Fibroblast of lung (primary cell): ENCODE data around the gene FOXL1. TPM values are rescaled to one million over a fixed set of nuclear protein-coding genes. Genes with fewer than 3 reads are reported as not detected.

Experiments used
- DNase-seq, 2 donors: peaks; one replicate each; pipeline versions ENCODE4 v3.0.0 to v3.0.0-alpha.2; 2010; ENCODE audit warnings: low read depth in 2 of 2
- H2AFZ ChIP-seq: 2 replicates; pipeline ENCODE4 v1.5.1; 2012; ENCODE audit warnings: low read length, control low read depth, inconsistent platforms
- H3K27ac ChIP-seq: 2 replicates; pipeline ENCODE4 v1.5.1; 2011; ENCODE audit warnings: low read length, control low read depth; ENCODE audit not compliant: insufficient read depth
- H3K27me3 ChIP-seq: 2 replicates; pipeline ENCODE4 v1.5.1; 2011; ENCODE audit warnings: mild to moderate bottlenecking, low read length; ENCODE audit not compliant: control insufficient read depth, insufficient read depth
- H3K36me3 ChIP-seq: 2 replicates; pipeline ENCODE4 v1.5.1; 2011; ENCODE audit warnings: low read length; ENCODE audit not compliant: control insufficient read depth, insufficient read depth
- H3K4me1 ChIP-seq: 2 replicates; pipeline ENCODE4 v1.5.1; 2011; ENCODE audit warnings: low read length; ENCODE audit not compliant: control insufficient read depth, insufficient read depth; ENCODE audit errors: extremely low read depth
- H3K4me2 ChIP-seq: 2 replicates; pipeline ENCODE4 v1.5.1; 2011; ENCODE audit warnings: low read length, control low read depth; ENCODE audit not compliant: insufficient read depth; ENCODE audit errors: extremely low read depth
- H3K4me3 ChIP-seq, 4 experiments: fragments of 200-600 bp in 1 of 4; sonication (generic) in 1 of 4; replicated peaks in 1 of 4; 2 replicates each; pipeline ENCODE4 v1.5.1; 2011 to 2016; ENCODE audit warnings: low read length in 4 of 4, low read depth in 3 of 4, mild to moderate bottlenecking in 3 of 4, control low read depth in 2 of 4, inconsistent platforms in 1 of 4, mixed read lengths in 1 of 4; ENCODE audit not compliant: insufficient read depth in 1 of 4; ENCODE audit errors: control extremely low read depth in 1 of 4
- H3K79me2 ChIP-seq: 2 replicates; pipeline ENCODE4 v1.5.1; 2012; ENCODE audit warnings: mild to moderate bottlenecking, low read length, inconsistent platforms; ENCODE audit not compliant: control insufficient read depth, insufficient read depth
- H3K9ac ChIP-seq: 2 replicates; pipeline ENCODE4 v1.5.1; 2011; ENCODE audit warnings: mild to moderate bottlenecking, low read length, control low read depth; ENCODE audit not compliant: insufficient read depth
- H3K9me3 ChIP-seq: 2 replicates; pipeline ENCODE4 v1.5.1; 2012; ENCODE audit warnings: low read depth, low read length; ENCODE audit not compliant: control insufficient read depth, insufficient read depth
- H4K20me1 ChIP-seq: 2 replicates; pipeline ENCODE4 v1.5.1; 2011; ENCODE audit warnings: low read length; ENCODE audit not compliant: control insufficient read depth, insufficient read depth; ENCODE audit errors: extremely low read depth
- CTCF ChIP-seq, 2 donors: IDR thresholded peaks in 1 of 2; conservative IDR thresholded peaks in 1 of 2; 1 replicate in 1 of 2; 2 replicates in 1 of 2; pipeline ENCODE4 v1.5.1; 2011 to 2012; ENCODE audit warnings: low read length in 2 of 2, control low read depth in 1 of 2, inconsistent platforms in 1 of 2, low read depth in 1 of 2, mild to moderate bottlenecking in 1 of 2
- EZH2 ChIP-seq: IDR thresholded peaks from 2 replicates; pipeline ENCODE4 v1.5.1; 2012; ENCODE audit warnings: low read length, control low read depth, mild to moderate bottlenecking; ENCODE audit errors: missing control alignments
- polyA plus RNA-seq, 2 donors: library from polyadenylated mRNA; depleted of rRNA in 1 of 2; stranded (reverse) in 1 of 2; unstranded in 1 of 2; fragments of >200 nt; gene quantifications; 2 replicates each; pipeline ENCODE4 v1.2.1, GENCODE V29; 2011 to 2012; ENCODE audit warnings: missing spikeins in 1 of 2
- total RNA-seq: library from RNA; depleted of rRNA; stranded (reverse); fragments of >200 nt; gene quantifications from 2 replicates; pipeline ENCODE4 v1.2.1, GENCODE V29; 2014

Gene FOXL1
- total and polyA plus RNA-seq, 2 donors (not counting 1 experiment from before 2014, with no cell fraction given): 5.9 to 27.4 TPM

GRCh38 chr16:86545481-86545880 lies 32.9 kb upstream of the FOXL1 start:
- Histone ChIP-seq H3K4me2 (no peak overlapping the region), H3K9ac (no peak overlapping the region), H3K9me3 (no peaks in the 10 kb centered on the region), H3K4me3 (no peak overlapping the region), H2AFZ (no peak overlapping the region), H3K4me1 (no peaks in the 10 kb centered on the region), H3K79me2 (no peaks in the 10 kb centered on the region), H3K27me3 (no peaks in the 10 kb centered on the region), H3K27ac (no peak overlapping the region), H4K20me1 (no peaks in the 10 kb centered on the region), H3K36me3 (peaks cover 20% of the 10 kb centered on the region)
- DNase-seq: no peak
- TF ChIP-seq CTCF (conservative IDR thresholded peaks at IDR 0.05 in 1 of 2, IDR thresholded peaks at IDR 0.05 in 1 of 2; ENCODE audit: low read depth in 1 of 2, low read length in 2 of 2): no peak

- H3K27ac ChIP-seq: no peak overlapping the region
- peaks cover 16% of the 10 kb centered on the region for H3K36me3 ChIP-seq
- no peaks in the 10 kb centered on the region for H3K4me1 ChIP-seq
- H3K4me3 ChIP-seq: no peak overlapping the region
- H4K20me1 ChIP-seq: no peaks in the 10 kb centered on the region
- H2AFZ ChIP-seq: no peak overlapping the region
- H3K79me2 ChIP-seq: no peaks in the 10 kb centered on the region
- no peak for DNase-seq
- H3K9ac ChIP-seq: no peak overlapping the region
- H3K27me3 ChIP-seq: no peaks in the 10 kb centered on the region
- no peak overlapping the region for H3K4me2 ChIP-seq
- no peaks in the 10 kb centered on the region for H3K9me3 ChIP-seq
- TF ChIP-seq CTCF (conservative IDR thresholded peaks at IDR 0.05 in 1 of 2, IDR thresholded peaks at IDR 0.05 in 1 of 2; ENCODE audit: low read depth in 1 of 2, low read length in 2 of 2) (no peak), EZH2 (no peak)
Measured at GRCh38 chr16:86545954-86546637, 32.3 kb upstream of the FOXL1 start.

DNA sequence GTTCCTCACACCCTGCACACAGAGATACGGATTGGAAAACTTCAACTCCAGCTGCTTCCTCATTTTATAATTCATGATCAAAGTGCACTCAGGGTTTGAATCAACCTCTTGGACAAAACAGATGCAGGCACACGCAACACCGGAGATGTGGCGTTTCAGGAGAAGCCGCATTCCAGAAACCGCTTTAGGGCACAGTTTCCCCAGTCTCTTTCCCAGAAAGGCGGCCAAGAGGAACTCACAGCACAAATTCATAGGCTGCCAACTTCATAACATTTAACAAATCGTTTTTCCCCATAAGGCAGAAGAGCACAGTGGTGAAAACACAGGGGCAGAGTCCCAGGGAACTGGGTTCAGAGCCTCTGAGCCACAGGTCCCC lies 31.7 kb upstream of the FOXL1 start:
- Histone ChIP-seq H3K4me2 (no peak overlapping the region), H3K36me3 (peaks cover 11% of the 10 kb centered on the region), H3K27me3 (no peaks in the 10 kb centered on the region), H3K9me3 (no peaks in the 10 kb centered on the region), H2AFZ (no peak overlapping the region), H4K20me1 (no peaks in the 10 kb centered on the region), H3K27ac (no peak overlapping the region), H3K4me1 (no peaks in the 10 kb centered on the region), H3K79me2 (no peaks in the 10 kb centered on the region), H3K4me3 (no peak overlapping the region), H3K9ac (no peak overlapping the region)
- TF ChIP-seq EZH2: no peak
- TF ChIP-seq CTCF (conservative IDR thresholded peaks at IDR 0.05 in 1 of 2, IDR thresholded peaks at IDR 0.05 in 1 of 2; ENCODE audit: low read depth in 1 of 2, low read length in 2 of 2): no peak
- no peak for DNase-seq
